HEK293T (cell line): ENCODE measurements around the gene PDSS2.
"Not testable (repeated sequence)": the region's sequence is repeated elsewhere in the genome, so short reads cannot be mapped to it uniquely, and the experiment has no call there.

ENCODE experiments used
- ARNT ChIP-seq: fragments of 450-650 bp; IDR thresholded peaks from 2 replicates; pipeline ENCODE4 v1.6.1; 2017; ENCODE audit warnings: mild to moderate bottlenecking
- BHLHE40 ChIP-seq: fragments of 450-650 bp; IDR thresholded peaks from 2 replicates; pipeline ENCODE4 v1.6.1; 2016; ENCODE audit warnings: mild to moderate bottlenecking, moderate library complexity, borderline replicate concordance
- CTBP1 ChIP-seq: fragments of 450-650 bp; IDR thresholded peaks from 2 replicates; pipeline ENCODE4 v1.6.1; 2016; ENCODE audit warnings: borderline replicate concordance
- ELF4 ChIP-seq: fragments of 450-650 bp; IDR thresholded peaks from 2 replicates; pipeline ENCODE4 v1.6.1; 2017; ENCODE audit warnings: antibody characterized with exemption
- FOXA1 ChIP-seq: fragments of 450-650 bp; IDR thresholded peaks from 2 replicates; pipeline ENCODE4 v1.6.1; 2016; ENCODE audit warnings: mild to moderate bottlenecking
- FOXK2 ChIP-seq: fragments of 450-650 bp; IDR thresholded peaks from 2 replicates; pipeline ENCODE4 v1.6.1; 2016; ENCODE audit warnings: mild to moderate bottlenecking
- FOXM1 ChIP-seq: fragments of 450-650 bp; IDR thresholded peaks from 2 replicates; pipeline ENCODE4 v1.6.1; 2017; ENCODE audit warnings: mild to moderate bottlenecking, borderline replicate concordance
- HDGF ChIP-seq: fragments of 450-650 bp; IDR thresholded peaks from 2 replicates; pipeline ENCODE4 v1.6.1; 2017; ENCODE audit warnings: antibody characterized with exemption, borderline replicate concordance
- L3MBTL2 ChIP-seq: fragments of 450-650 bp; conservative IDR thresholded peaks from 2 replicates; pipeline ENCODE4 v1.6.1; 2016; ENCODE audit warnings: mild to moderate bottlenecking
- LEF1 ChIP-seq: fragments of 450-650 bp; IDR thresholded peaks from 2 replicates; pipeline ENCODE4 v1.6.1; 2017; ENCODE audit warnings: mild to moderate bottlenecking, borderline replicate concordance
- NFRKB ChIP-seq: fragments of 450-650 bp; IDR thresholded peaks from 2 replicates; pipeline ENCODE4 v1.6.1; 2016; ENCODE audit warnings: mild to moderate bottlenecking, moderate library complexity
- SP1 ChIP-seq: fragments of 450-650 bp; IDR thresholded peaks from 2 replicates; pipeline ENCODE4 v1.6.1; 2017
- SUZ12 ChIP-seq: fragments of 450-650 bp; IDR thresholded peaks from 2 replicates; pipeline ENCODE4 v1.6.1; 2016; ENCODE audit warnings: mild to moderate bottlenecking
- ZNF384 ChIP-seq: fragments of 450-650 bp; IDR thresholded peaks from 2 replicates; pipeline ENCODE4 v1.6.1; 2016

DNA sequence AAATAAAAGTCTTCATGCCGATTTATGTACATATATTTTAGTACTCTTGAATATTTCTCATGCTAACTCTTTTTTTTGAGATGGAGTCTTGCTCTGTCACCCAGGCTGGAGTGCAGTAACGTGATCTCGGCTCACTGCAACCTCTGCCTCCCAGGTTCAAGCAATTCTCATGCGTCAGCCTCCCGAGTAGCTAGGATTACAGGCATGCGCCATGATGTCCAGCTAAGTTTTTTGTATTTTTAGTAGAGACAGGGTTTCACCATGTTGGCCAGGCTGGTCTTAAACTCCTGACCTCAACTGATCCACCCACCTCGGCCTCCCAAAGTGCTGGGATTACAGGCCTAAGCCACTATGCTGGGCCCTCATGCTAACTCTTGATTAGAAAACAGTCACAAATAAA, 179.4 kb downstream of the PDSS2 start:
- TF ChIP-seq FOXK2, FOXM1, FOXA1, ELF4, ARNT, NFRKB, ZNF384, SP1, SUZ12, HDGF, L3MBTL2, BHLHE40, CTBP1, LEF1: not testable (repeated sequence)
